Middle frontal gyrus (tissue), 1 donor: ENCODE results near the gene RGS19.

Experiments used
- DNase-seq: peaks from one replicate; pipeline ENCODE4 v3.0.0-alpha.2; 2015; ENCODE audit warnings: low spot score; ENCODE audit errors: extremely low spot score

Gene RGS19

DNA sequence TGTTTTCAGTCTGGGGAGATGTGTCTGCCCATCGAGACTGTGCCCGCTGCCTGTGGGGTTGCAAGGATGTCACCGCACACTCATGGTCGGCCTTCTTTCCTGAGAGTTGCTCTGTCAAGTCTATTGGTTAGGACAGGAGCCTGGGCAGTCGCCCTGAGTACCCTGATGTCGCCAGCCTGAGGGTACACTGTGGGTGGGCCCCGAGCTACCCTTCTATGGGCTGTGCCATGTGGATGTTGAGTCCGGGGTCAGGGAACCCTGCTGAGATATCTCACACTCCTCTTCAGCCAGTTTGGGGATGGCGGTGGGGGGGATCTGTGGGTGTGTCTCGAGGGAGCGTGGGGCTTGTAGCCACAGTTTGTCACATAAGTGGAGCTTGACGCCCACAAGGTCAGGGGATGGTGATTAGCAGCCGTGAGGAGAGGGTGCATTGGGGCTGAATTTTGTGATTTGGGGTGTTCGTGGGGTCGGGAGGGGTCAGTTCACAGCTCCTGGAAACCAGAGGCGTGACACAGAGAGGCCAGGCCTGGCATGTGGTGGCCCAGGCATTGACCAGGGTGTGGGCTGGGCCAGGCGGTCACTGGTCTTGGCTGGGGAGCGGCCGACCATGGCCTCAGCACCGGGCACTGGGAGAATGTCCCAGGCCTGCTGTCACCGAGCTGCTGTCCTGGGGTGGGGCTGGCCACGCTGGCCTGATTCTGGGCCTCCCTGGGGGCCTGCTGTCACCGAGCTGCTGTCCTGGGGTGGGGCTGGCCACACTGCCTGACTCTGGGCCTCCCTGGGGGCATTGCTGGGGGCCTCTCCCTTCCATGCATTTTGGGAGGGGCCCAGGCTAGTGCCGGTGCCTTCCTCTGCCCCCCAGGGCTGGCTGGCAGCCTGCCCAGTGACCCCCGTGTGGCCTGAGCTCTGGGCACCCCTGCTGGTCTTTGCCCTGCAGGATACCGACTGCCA lies 29.7 kb upstream of the RGS19 start:
- no peak for DNase-seq

DNA sequence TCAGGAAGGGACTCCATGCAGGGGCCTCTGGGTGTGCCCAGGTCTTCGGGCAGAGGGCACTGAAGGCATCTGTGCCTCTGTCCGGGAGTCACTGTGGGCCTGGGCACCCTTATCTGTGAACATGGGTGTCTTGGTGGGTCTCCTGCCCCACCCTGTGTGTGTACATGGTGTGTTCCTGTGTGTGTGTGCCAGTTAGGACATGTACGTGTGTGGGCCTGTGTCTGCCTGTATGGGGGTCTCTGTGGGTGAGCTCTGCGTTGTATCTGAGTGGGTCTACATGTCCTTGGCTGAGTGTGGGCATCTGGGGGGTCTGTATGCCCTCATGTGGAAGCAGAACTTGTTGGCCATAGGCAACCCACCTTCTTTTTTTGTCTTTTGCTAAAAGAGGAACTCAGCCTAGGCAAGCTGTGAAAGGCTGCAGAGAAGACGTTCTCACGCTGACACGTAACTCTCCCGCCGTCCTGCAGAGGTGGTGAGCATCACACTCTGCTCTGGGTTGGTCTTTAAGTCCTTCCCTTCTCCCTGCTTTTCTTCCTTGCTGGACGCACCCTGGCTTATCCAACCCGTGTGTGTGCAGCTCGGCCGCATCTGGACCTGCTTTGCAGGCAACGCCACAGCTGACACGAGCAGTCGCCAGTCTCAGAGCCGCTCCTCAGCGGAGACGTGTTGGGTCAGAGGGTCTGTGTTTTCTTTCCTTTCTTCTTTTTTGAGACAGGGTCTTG lies 28.6 kb upstream of the RGS19 start:
- no peak for DNase-seq

DNA sequence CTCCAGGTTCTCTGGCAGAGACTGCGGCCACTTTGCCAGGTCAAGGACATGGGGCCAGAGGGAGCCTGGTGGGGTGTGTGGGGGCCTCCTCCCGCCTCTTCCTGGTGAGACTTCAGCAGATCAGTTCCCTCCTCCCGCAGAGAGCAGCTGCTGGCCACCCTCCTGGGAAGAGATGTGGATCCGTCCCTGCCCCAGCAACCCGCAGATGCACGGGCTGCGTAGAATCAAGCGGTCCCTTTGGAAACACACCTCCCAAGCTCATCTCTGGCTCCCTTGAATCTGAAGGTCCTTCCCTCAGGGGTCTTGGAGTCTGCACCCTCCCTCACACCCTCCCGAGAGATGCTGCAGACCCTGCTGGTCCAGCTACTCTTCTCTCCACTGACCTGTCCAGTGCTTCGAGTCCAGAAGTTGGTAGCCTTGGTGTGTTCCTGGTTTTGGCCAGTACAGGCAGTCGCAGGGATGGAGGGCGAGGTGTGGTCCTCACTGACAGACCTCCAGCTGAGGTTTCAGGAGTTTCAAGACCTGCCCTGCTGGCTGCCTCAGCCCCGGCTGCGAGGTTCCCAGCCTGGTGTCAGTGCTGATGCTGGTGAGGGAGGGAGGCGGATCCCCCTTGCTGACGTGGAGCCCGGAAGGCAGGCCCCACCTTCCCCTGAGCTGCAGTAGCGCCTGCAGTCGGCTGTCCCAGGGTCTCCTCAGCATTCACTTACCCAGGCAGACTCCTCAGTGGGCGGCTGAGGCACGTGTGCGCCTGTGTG lies 27.8 kb upstream of the RGS19 start, which contains the start of gene NPBWR2:
TSS of gene NPBWR2 (minus strand) at position 585 of the 755 bp plus-strand sequence. CDS start 734 bp downstream, outside the sequence.
- DNase-seq, result no peak

DNA sequence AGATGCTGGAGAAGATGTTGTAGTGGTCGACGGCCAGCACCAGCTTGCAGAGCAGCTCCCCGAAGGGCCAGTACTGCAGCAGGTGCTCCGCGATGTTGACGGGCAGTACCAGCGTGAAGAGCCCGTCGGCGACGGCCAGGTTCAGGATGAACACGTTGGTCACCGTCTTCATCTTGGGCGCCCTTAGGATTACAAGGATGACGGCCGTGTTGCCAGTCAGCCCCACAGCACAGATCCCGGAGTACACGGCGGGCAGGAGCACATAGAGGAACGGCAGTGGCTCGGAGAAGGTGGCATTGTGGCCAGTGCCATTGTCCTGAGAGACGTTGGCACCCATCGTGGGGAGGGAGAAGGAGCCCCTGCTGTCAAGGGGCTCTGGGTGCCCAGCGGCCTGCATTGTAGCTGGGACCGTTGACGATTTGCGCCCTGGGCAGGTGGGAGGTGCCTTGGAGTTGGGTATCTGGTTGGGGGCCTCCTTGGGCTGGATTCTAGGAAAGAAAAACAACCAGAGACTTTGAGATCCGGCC lies 27.2 kb upstream of the RGS19 start:
- no peak for DNase-seq

DNA sequence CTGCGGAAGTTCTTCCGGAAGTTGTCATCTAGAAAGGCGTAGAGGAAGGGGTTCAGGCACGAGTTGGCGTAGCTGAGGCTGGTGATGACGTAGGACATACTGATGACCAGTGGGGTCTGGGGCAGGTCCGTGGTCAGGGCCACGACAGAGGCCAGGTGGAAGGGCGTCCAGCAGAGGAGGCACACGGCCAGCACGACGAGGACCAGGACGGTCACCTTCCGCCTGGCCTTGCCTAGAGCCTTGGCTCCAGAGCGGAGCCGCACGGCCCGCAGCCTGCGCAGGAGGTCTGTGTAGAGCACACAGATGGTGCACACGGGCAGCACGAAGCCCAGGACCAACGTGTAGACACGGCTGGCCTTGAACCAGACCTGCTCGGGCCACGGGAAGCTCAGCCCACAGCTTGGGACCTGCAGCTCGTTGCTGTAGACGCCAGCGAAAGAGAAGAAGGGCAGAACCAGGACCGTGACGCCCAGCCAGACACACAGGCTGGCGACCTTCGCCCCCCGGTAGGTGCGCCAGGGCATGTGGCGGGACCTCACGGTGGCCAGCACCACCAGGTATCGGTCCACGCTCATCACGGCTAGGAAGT lies 26.6 kb upstream of the RGS19 start:
- no peak for DNase-seq

DNA sequence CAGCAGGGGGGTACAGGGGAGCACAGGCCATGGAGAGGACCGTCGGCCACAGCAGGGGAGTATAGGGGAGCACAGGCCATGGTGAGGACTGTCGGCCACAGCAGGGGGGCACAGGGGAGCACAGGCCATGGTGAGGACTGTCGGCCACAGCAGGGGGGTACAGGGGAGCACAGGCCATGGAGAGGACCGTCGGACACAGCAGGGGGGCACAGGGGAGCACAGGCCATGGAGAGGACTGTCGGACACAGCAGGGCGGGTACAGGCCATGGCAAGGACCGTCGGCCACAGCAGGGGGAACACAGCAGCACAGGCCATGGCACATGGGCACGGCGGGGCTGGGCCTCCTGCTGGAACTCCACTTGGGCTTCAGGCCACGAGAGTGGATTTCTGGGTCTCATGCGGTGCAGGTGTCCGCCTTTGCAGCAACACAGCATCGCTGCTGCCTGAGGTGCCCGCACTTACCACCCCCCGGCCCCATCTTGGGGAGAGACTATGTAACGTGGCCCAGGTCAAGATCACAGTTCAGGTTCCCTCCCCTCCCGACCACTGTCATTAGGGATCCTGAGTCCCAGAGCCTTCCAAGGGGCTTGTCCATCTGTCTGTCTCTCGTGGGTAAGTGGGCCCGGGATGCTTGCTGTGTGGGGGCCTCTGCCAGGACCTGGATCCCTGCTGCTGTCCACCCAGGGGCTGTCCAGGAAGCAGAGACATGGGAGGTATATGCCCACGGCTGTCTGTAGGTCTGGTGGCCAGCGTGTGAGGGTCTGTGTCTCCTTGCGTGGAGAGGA lies 25.5 kb upstream of the RGS19 start:
- no peak for DNase-seq

DNA sequence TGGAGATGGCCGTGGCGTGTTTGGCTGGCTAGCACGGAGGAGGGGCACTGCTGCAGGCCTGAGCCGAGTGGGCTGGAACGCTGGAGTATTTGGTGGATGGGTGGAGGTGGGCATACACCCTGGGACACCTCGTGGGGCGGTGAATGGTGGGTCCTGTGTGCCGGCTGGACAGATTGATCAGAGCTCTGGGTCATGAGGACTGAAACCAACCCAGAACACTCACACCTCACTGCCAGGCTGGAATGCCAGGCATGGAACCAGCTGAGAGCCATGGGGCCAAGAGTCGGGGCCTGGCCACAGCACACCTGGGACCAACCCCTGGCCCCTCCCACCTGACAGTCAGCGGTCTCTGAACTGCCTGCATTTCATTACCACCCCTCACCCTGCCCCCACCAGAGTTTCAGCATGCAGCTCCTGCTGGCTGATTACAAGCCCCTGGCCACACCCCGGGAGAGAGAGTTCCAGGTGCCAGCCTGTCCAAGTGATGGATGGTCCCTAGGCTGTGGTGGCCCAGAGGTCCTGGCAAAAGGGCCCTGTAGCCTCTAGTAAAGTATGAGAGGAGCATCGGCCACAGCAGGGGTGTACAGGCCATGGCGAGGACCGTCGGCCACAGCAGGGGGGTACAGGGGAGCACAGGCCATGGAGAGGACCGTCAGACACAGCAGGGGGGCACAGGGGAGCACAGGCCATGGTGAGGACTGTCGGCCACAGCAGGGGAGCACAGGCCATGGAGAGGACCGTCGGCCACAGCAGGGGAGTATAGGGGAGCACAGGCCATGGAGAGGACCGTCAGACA lies 24.8 kb upstream of the RGS19 start:
- DNase-seq, result no peak

DNA sequence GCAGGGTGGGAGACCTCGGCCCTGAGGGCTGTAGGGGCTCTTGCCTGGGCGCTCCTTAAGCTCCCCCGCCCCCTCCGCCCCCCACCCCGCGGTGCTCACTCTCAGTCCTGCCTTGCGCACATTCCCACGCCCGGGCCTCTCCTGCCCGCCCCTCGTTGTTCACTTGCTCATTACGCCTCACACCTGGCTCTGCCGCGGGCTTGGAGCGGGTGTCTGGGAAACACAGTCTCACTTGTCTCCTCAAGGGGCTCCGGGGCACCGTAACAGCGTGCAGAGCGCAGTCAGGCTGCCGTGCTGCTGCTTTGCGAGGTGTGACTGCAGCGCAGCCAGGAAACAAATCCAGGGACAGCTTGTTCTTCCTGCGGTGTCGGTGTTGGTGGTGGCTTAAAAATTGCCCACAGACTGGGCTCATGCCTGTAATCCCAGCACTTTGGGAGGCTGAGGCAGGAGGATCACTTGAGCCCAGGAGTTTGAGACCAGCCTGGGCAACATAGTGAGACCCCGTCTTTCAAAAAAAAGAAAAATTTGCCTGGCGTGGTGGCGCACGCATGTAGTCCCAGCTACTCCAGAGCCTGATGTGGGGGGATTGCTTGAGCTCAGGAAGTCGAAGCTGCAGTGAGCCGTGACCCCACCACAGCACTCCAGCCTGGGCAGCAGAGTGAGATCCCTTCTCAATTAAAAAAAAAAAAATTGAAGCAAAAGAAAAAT lies 23.5 kb upstream of the RGS19 start:
- no peak for DNase-seq

DNA sequence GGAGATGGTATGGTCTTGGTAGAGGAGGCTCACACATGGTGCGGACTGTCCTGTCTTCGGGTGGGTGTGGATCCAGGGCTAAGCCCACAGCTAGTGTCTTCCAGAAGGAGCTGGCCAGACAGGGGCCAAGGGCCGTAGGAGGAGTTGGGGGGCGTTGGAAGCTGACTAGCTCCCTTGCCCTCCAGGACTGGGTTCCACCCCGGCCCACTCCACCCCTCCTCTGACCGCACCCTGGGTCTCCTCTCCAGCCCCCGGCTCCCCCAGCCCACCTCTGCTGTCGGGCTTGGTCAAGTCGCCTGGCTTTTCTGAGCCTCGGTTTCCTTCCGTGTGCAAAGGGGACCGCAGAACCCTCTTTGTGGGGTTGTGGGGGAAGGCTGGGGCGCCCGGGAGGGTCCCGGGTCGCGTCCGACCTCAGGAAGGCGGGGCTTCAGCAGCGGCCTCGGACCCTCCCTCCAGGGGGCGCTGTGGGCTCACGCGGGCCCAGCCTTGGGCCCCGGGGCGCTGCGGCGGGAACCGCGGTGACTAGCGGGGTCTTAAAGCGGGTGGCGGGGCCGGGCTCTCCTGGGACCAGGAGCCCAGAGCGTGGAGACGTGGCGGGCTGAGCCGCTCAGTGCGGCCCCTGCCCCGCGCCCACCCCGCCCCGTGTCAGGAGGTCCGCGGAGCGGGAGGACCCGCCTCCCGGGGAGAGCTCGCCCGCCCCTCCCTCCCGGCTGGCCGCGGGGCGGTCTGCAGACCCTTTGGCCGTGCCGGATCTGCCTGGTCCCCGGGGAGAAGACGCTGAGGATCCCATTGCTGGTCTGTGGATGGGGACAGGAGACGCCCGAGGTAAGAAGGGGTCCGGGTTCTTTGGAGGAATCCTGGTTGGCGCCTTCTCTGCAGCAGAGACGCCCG lies 22.7 kb upstream of the RGS19 start:
- DNase-seq, result no peak

DNA sequence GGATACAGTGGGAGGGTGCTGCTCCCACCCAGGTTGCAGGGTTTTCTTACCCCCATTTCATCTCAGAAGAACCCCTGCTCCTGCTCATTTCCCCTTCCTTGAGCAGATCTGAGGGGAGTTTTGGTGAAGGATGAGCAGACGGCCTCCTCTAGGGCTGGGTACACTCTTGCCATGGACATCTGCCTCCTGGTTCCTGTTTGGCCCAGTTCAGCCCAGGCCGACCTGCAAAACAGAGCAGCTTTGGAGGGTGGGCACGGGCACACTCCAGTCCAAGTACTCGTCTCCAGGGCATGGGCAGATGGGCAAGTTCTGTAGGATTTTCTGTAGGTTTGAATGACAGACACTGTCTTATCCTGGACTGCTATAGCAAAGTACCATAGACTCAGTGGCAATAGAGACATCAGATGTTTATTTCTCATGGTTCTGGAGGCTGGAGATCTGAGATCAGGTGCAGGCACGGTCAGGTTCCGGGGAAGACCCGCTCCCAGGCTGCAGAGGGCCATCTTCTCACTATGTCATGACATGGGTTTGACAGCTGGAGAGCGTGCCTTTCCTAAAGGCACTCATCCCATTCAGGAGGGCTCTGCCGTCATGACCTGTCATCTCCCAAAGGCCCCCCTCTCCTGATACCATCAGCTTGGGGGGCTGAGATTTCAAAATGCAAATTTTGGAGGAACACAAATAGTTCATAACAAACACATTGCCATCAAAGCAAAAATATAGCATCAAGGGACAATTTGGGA lies 21.8 kb upstream of the RGS19 start:
- no peak for DNase-seq

DNA sequence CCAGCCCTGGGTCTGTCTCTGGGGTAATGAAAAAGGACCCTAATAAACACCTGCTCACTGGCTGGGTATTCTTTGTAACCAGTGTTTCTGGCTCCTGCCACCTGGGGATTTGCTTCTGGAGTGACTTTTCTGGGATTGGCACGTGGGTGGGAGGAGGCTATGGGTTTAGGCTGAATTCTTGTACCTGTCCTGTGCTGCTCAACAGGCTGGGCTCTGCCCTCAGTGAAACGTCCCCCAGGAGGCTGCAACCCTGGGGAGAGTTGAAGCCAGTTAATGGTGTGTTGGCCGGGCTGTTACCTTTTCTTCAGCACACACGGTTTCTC lies 21.2 kb upstream of the RGS19 start:
- DNase-seq, result no peak

DNA sequence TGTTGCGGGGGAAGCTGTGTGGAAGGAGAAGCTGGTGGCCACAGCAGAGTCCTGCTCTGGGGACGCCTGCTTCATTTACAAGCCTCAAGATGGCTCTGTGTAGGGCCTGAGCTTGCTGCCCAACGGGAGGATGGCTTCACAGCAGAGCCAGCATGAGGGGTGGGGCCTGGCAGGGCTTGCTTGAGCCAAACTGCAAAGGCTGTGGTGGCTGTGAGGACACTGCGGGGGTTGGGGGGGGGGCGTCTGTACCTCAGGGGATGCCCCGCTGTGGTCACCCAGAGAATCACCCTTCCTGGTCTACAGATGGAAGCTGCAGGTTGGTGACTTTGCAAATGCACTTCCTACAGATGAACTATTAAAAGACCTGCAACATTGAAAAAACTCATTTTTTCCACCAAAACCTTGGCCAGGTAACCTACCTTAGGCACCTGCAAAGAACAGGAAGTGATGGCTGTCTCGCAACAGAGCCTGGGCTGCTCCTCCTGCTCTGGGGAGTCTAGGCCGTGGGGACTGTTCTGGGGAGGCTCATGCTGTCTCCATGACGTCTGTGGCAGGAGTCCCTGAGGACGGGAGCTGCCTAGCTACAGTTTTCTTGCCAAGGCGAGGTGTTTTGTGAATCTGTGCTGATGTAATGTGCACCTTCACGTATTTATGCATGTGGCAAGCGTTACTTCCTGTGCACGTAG lies 20.7 kb upstream of the RGS19 start:
- DNase-seq, result no peak

DNA sequence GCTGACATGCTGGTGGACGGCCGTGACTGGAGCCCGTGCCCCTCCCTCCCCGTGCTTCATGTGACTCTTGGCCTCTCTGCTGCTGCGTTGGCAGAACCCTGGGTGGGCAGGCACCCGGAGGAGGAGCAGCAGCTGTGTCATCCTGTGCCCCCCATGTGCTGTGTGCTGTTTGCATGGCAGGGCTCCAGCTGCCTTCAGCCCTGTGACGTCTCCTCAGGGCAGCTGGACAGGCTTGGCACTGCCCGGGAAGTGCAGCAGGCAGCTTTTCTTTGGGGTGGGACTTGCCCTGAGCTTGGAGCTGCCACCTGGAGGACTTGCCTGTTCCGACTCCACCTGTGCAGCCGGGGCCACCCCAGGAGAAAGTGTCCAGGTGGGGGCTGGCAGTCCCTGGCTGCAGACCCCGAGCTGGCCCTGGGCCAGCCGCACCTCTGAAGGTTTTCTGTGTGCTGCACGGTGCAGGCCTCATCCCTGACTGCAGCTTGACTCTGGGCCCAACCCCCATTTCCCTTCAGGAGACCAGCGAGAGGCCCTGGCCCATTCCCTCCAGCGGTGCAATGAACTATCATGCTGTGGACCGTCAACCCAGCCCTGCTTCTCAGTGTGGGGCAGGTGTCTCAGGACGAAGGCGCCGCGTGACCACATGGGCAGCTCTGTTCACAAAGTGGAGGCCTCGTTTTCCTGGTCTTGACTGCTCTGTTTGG lies 19.9 kb upstream of the RGS19 start:
- no peak for DNase-seq

DNA sequence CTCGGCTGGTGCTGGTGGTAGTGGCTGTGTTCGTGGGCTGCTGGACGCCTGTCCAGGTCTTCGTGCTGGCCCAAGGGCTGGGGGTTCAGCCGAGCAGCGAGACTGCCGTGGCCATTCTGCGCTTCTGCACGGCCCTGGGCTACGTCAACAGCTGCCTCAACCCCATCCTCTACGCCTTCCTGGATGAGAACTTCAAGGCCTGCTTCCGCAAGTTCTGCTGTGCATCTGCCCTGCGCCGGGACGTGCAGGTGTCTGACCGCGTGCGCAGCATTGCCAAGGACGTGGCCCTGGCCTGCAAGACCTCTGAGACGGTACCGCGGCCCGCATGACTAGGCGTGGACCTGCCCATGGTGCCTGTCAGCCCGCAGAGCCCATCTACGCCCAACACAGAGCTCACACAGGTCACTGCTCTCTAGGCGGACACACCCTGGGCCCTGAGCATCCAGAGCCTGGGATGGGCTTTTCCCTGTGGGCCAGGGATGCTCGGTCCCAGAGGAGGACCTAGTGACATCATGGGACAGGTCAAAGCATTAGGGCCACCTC lies 19.2 kb upstream of the RGS19 start:
- DNase-seq, result no peak

DNA sequence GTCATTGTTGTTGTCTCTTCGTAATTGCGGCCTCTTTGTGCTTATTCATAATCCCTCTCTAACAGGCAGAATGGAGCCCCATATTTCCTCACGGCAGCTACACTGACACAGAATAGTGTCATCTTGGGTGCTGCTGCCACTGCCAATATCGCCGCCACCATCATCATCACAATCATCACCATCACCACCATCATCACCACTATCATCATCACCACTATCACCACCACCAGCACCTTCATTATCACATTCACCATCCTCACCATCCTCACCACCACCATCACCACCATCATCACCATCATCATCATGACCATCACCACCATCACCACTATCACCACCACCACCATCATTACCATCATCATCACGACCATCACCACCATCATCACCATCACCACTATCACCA lies 17.2 kb upstream of the RGS19 start:
- DNase-seq, result no peak

DNA sequence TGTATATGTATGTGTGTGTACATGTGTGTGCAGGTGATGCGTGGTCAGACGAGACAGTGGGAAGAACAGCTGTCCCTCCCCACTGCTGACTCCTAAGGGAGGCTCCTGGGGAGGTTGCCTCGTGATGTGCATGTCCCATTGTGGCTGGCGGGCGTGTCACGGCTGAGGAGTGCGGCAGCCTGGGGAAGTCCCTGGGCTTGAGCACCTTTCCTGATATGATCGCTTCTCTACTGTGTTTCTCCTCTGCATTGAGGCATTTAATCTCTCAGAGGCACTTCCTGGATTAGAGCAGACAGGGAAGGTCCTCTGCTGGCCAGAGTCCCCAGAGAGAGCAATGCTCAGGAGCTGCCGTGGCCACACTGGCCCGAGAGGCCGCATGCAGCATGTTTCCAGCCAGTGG lies 16.6 kb upstream of the RGS19 start:
- DNase-seq, result no peak
